HCT116 (cell line): ENCODE measurements around the gene NT5C2. TPM values are rescaled to one million over a fixed set of nuclear protein-coding genes. Genes with fewer than 3 reads are reported as not detected.

Experiments used
- ATAC-seq: fragments of 200-7000 bp; cut with Tn5 transposase; 2 replicates; pipeline ENCODE4 v1.9.1; 2020; ENCODE audit warnings: mild to moderate bottlenecking, moderate library complexity
- BruUV-seq: library from RNA; stranded (reverse); fragments of 400-500 nt; replicated peaks from 2 replicates; lab custom pipeline; 2021; lab: Mats Ljungman, UMichigan
- CTCF ChIA-PET: fragments of 300-600 bp; sonication (Branson Sonifier 250); formaldehyde crosslinking; loops from one replicate; lab custom pipeline; 2021; ENCODE audit warnings: antibody characterized with exemption; lab: Charles Lee
- POLR2A ChIA-PET: fragments of 300-600, 350-600 bp; sonication (Branson Sonifier 250); formaldehyde crosslinking; loops from one replicate; lab custom pipeline; 2021; ENCODE audit warnings: antibody characterized with exemption; lab: Charles Lee
- RAD21 ChIA-PET, 2 experiments: fragments of 300-600 bp; sonication (Branson Sonifier 250); formaldehyde crosslinking; loops; one replicate each; lab custom pipeline; 2023; ENCODE audit warnings: low total read pairs in 2 of 2; ENCODE audit not compliant: uncharacterized antibody in 2 of 2, unreplicated experiment in 2 of 2, low non-redundant PET in 1 of 2; lab: Charles Lee
- DNase-seq: peaks from one replicate; pipeline ENCODE4 v3.0.0-alpha.2; 2010; ENCODE audit warnings: low read depth, low spot score
- H2AFZ ChIP-seq: fragments of 200-600 bp; shearing (Covaris generic), sonication (generic); 2 replicates; pipeline ENCODE4 v1.6.1; 2017; ENCODE audit warnings: low read depth, mixed run types, mixed read lengths, antibody characterized with exemption, low read length; ENCODE audit not compliant: poor library complexity, severe bottlenecking
- H3K27ac ChIP-seq: 2 replicates; pipeline ENCODE4 v1.5.1; 2012; ENCODE audit warnings: low read depth, low read length
- H3K27me3 ChIP-seq: fragments of 200-600 bp; sonication (generic); 2 replicates; pipeline ENCODE4 v1.6.1; 2016; ENCODE audit warnings: mixed run types, low read length, mixed read lengths; ENCODE audit not compliant: insufficient read depth
- H3K36me3 ChIP-seq, 2 experiments: fragments of 200-500 bp in 1 of 2; fragments of 200-600 bp in 1 of 2; sonication (Bioruptor generic) in 1 of 2; sonication (generic) in 1 of 2; 2 replicates each; pipeline versions ENCODE4 v1.5.1 to v1.6.1; 2014 to 2016; ENCODE audit warnings: low read length in 2 of 2, inconsistent platforms in 1 of 2, mixed read lengths in 1 of 2, mixed run types in 1 of 2; ENCODE audit not compliant: insufficient read depth in 2 of 2, control insufficient read depth in 1 of 2
- H3K4me1 ChIP-seq, 2 experiments: fragments of 200-600 bp in 1 of 2; sonication (generic) in 1 of 2; 2 replicates each; pipeline versions ENCODE4 v1.5.1 to v1.6.1; 2012 to 2017; ENCODE audit warnings: low read length in 2 of 2, inconsistent platforms in 1 of 2, mild to moderate bottlenecking in 1 of 2, mixed read lengths in 1 of 2, mixed run types in 1 of 2, moderate library complexity in 1 of 2; ENCODE audit not compliant: insufficient read depth in 2 of 2, control insufficient read depth in 1 of 2
- H3K4me2 ChIP-seq: fragments of 200-600 bp; sonication (generic); 2 replicates; pipeline ENCODE4 v1.6.1; 2017; ENCODE audit warnings: mixed run types, low read length, mixed read lengths
- H3K4me3 ChIP-seq, 2 experiments: fragments of 200-600 bp in 1 of 2; sonication (generic) in 1 of 2; replicated peaks in 1 of 2; 2 replicates each; pipeline ENCODE4 v1.5.1; 2011 to 2016; ENCODE audit warnings: low read length in 2 of 2, control low read depth in 1 of 2, low read depth in 1 of 2, mild to moderate bottlenecking in 1 of 2, mixed read lengths in 1 of 2, mixed run types in 1 of 2
- H3K79me2 ChIP-seq: fragments of 200-600 bp; sonication (generic); 2 replicates; pipeline ENCODE4 v1.6.1; 2017; ENCODE audit warnings: mild to moderate bottlenecking, mixed run types, low read length, moderate library complexity, mixed read lengths; ENCODE audit not compliant: insufficient read depth
- H3K9ac ChIP-seq: fragments of 200-600 bp; sonication (generic); 2 replicates; pipeline ENCODE4 v1.6.1; 2016; ENCODE audit warnings: low read length, mixed read lengths
- H3K9me2 ChIP-seq: fragments of 200-600 bp; sonication (generic), shearing (Covaris generic); 2 replicates; pipeline ENCODE4 v1.6.1; 2017; ENCODE audit warnings: mixed run types, mild to moderate bottlenecking, moderate library complexity; ENCODE audit not compliant: insufficient read depth
- H3K9me3 ChIP-seq, 2 experiments: fragments of 200-500 bp in 1 of 2; fragments of 200-600 bp in 1 of 2; sonication (Bioruptor generic) in 1 of 2; sonication (generic) in 1 of 2; 2 replicates each; pipeline ENCODE4 v1.6.1; 2014 to 2017; ENCODE audit warnings: low read length in 2 of 2, mixed read lengths in 2 of 2, inconsistent platforms in 1 of 2, low read depth in 1 of 2, mild to moderate bottlenecking in 1 of 2, mixed run types in 1 of 2, moderate library complexity in 1 of 2; ENCODE audit not compliant: control insufficient read depth in 1 of 2, insufficient read depth in 1 of 2
- H4K20me1 ChIP-seq: fragments of 200-600 bp; sonication (generic), shearing (Covaris generic); 2 replicates; pipeline ENCODE4 v1.6.1; 2017; ENCODE audit warnings: mixed run types, mild to moderate bottlenecking, moderate library complexity; ENCODE audit not compliant: insufficient read depth
- EZH2phosphoT487 ChIP-seq: fragments of 200-600 bp; IDR thresholded peaks from 2 replicates; pipeline ENCODE4 v1.6.1; 2018; ENCODE audit warnings: antibody characterized with exemption, borderline replicate concordance
- POLR2A ChIP-seq: IDR thresholded peaks from 2 replicates; pipeline ENCODE4 v1.7.0; 2011; ENCODE audit warnings: borderline replicate concordance; ENCODE audit not compliant: insufficient read depth, insufficient read length; ENCODE audit errors: extremely low read depth
- SIN3A ChIP-seq: IDR thresholded peaks from 2 replicates; pipeline ENCODE4 v1.6.1; 2012; ENCODE audit warnings: low read depth
- YY1 ChIP-seq: IDR thresholded peaks from 2 replicates; pipeline ENCODE4 v1.6.1; 2011; ENCODE audit warnings: low read length, low read depth, moderate library complexity, mild to moderate bottlenecking; ENCODE audit not compliant: insufficient replicate concordance; ENCODE audit errors: extremely low read depth
- intact Hi-C: fragments of 100-400 bp; cut with micrococcal nuclease; formaldehyde crosslinking; loops from 2 replicates; pipeline ENCODE4 v1.10.0; 2022
- total RNA-seq: library from RNA; stranded (reverse); gene quantifications from one replicate; pipeline ENCODE4 v1.2.1, GENCODE V29; 2021; ENCODE audit not compliant: unreplicated experiment
- TF ChIP-seq, protein P1 (sequence below): IDR thresholded peaks from 2 replicates; pipeline ENCODE4 v1.6.1; 2012
- TF ChIP-seq, protein P2 (sequence below): IDR thresholded peaks from 2 replicates; pipeline ENCODE4 v1.6.1; 2012; ENCODE audit warnings: low read depth

Gene NT5C2
- total RNA-seq, 1 experiment from 2014 or later, result 63.0 TPM

DNA sequence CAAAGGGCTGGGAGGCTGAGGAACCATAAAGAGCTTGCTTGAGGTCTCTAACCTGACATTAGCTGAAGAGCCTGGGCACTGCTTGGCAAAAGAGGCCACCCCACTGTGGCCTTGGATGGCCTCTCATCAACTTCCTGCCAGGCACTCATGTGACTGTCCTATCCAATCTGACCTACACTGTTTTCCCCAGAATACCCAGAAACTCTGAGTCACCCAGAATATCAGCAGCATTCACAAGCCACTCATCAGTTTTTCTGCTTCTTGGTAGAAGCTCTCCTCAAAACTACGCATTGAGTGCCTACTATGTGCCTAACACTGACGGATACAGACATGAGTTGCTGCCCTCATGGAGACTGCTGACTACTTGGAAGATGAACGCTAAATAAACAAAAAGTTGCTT is 4.1 kb upstream of the NT5C2 start (continued):
- peak; percentile 37 for TF ChIP-seq YY1

DNA sequence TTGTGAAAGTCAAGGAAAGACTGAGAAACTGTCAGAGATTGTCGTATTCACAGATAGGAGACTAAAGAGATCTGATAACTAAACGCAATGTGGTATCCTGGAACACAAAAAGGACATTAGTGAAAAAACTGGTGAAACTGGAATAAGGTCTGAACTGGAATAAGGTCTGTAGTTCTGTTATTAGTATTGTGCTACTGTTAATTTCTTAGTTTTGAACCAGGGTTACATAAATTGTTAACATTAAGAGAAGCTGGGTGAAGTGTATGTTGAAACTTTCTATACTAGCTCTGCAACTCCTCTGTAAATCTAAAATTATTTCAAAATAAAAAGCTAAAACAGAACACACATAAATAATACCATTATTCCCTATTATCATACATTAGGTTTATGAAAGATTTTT is 3.4 kb upstream of the NT5C2 start:
- Histone ChIP-seq H3K4me2 (peak overlapping the region; percentile 54), H3K27ac (no peak overlapping the region)
- TF ChIP-seq POLR2A, result no peak
- TF ChIP-seq, protein P1, sequence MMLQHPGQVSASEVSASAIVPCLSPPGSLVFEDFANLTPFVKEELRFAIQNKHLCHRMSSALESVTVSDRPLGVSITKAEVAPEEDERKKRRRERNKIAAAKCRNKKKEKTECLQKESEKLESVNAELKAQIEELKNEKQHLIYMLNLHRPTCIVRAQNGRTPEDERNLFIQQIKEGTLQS, result no peak
- TF ChIP-seq, protein P2, sequence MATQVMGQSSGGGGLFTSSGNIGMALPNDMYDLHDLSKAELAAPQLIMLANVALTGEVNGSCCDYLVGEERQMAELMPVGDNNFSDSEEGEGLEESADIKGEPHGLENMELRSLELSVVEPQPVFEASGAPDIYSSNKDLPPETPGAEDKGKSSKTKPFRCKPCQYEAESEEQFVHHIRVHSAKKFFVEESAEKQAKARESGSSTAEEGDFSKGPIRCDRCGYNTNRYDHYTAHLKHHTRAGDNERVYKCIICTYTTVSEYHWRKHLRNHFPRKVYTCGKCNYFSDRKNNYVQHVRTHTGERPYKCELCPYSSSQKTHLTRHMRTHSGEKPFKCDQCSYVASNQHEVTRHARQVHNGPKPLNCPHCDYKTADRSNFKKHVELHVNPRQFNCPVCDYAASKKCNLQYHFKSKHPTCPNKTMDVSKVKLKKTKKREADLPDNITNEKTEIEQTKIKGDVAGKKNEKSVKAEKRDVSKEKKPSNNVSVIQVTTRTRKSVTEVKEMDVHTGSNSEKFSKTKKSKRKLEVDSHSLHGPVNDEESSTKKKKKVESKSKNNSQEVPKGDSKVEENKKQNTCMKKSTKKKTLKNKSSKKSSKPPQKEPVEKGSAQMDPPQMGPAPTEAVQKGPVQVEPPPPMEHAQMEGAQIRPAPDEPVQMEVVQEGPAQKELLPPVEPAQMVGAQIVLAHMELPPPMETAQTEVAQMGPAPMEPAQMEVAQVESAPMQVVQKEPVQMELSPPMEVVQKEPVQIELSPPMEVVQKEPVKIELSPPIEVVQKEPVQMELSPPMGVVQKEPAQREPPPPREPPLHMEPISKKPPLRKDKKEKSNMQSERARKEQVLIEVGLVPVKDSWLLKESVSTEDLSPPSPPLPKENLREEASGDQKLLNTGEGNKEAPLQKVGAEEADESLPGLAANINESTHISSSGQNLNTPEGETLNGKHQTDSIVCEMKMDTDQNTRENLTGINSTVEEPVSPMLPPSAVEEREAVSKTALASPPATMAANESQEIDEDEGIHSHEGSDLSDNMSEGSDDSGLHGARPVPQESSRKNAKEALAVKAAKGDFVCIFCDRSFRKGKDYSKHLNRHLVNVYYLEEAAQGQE, result no peak
- no peak for TF ChIP-seq EZH2phosphoT487
- no peak for TF ChIP-seq SIN3A

More for the DNA sequence above, 3.4 kb upstream of the NT5C2 start:
- Histone ChIP-seq H3K27me3 (no peaks in the 10 kb centered on the region), H3K4me1 (peaks cover 27 to 48% of the 10 kb centered on the region in 2 experiments), H3K9me2 (no peaks in the 10 kb centered on the region), H3K36me3 (no peaks in the 10 kb centered on the region), H3K4me3 (no peak overlapping the region), H3K79me2 (peaks cover 13% of the 10 kb centered on the region), H3K9ac (peak overlapping the region; percentile 9; the same call in 1 of the 2 replicates), H4K20me1 (peaks cover 9% of the 10 kb centered on the region; the same call in 1 of the 2 replicates), H3K9me3 (no peaks in the 10 kb centered on the region), H2AFZ (peak overlapping the region; percentile 41)
- CTCF ChIA-PET, result interaction anchor here (1.0 to 1.4 kb wide), 3 partner anchors 35 to 48 kb away, joined by 3 to 6 read pairs (median 4); no protein-coding TSS in a partner anchor
- no TSS peak for BruUV-seq
- DNase-seq, result no peak
- intact Hi-C loops, result no loop called here
- ATAC-seq, result no peak
- RAD21 ChIA-PET, result no interaction called here
- POLR2A ChIA-PET, result interaction anchor here (1.1 to 1.3 kb wide), 2 partner anchors 34 to 43 kb away, joined by 3 to 5 read pairs; no protein-coding TSS in a partner anchor
